ENCODE data around the gene NDUFV3.
A peak's percentile ranks its signal among the peaks of the same experiment; 100 is the strongest.
"Not testable (repeated sequence)": the region's sequence is repeated elsewhere in the genome, so short reads cannot be mapped to it uniquely, and the experiment has no call there.

Gene NDUFV3

GRCh38 chr21:42900446-42900845 lies 7.3 kb downstream of the NDUFV3 start:
- DNase-seq, result no peak

DNA sequence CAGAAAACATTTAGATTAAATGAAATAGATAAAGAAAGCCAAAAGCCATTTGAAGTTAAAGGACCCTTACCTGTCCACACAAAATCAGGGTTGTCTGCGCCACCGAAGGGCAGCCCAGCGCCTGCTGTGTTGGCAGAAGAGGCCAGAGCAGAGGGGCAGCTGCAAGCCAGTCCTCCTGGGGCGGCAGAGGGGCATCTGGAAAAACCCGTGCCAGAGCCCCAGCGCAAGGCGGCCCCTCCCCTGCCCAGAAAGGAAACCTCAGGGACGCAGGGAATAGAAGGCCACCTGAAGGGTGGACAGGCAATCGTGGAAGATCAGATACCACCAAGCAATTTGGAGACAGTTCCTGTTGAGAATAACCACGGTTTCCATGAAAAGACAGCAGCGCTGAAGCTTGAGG lies 10.7 kb downstream of the NDUFV3 start:
- DNase-seq, result no peak

DNA sequence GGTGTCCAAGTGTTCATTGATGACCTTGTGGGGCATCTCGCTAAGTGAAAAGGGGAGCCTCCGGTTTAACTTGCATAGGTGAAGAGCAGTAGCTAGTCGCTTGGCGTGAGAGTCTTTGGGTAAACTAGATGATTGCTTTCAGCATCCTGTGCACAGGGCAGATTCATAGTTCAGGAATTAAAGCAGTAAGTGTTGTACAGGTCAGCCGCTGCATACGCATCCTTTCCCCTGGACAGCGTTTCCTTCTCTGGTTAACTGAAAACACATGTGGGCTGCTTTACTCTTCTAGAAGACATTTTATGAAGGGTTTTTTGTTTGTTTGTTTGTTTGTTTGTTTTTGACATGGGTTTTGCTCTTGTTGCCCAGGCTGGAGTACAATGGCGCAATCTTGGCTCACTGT lies 12.1 kb downstream of the NDUFV3 start:
- DNase-seq, result no peak

DNA sequence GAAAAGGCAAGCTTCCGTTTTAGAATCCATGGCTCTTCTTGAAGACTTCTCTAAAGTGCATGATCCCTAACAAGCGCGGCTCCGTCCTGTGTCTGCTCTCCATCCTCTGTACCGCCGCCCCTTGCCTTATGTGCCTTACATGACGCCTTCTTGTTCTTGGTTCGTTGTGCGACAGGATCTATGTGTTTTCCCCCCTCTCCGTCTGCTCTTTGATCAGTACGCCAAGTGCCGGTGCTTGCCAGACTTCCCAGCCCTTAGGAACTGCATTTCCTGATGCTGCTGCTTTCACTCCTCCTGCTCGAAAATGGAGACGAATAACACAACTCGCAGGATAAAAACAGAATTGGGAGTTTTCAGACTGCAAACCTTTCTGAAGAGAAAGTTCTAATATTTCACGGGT lies 13.1 kb downstream of the NDUFV3 start:
- no peak for DNase-seq

DNA sequence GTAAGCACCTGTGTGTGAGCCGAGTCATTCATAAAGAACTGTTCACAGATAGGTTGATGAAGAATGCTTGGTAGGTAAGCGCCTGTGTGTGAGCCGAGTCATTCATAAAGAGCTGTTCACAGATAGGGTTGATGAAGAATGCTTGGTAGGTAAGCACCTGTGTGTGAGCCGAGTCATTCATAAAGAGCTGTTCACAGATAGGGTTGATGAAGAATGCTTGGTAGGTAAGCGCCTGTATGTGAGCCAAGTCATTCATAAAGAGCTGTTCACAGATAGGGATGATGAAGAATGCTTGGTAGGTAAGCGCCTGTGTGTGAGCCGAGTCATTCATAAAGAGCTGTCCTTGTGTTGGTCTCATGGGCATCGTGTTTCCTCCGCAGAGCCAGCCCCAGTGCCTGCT lies 15.4 kb downstream of the NDUFV3 start:
- not testable (repeated sequence) for DNase-seq

DNA sequence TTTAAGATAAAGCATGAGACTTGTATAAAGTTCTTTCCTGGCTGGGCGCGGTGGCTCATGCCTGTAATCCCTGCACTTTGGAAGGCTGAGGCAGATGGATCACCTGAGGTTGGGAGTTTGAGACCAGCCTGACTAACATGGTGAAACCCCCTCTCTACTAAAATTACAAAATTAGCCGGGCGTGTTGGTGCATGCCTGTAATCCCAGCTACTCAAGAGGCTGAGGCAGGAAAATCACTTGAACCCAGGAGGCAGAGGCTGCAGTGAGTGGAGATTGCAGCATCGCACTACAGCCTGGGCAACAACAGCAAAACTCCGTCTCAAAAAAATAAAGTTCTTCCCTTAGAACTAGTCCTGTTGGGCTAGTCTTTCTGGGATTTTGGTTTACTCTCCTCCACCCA lies 18.8 kb downstream of the NDUFV3 start:
- not testable (repeated sequence) for DNase-seq

- no peak for DNase-seq
Observed at GRCh38 chr21:42913476-42913875, 20.4 kb downstream of the NDUFV3 start.

GRCh38 chr21:42918291-42918690 lies 25.2 kb downstream of the NDUFV3 start:
- no peak for DNase-seq

DNA sequence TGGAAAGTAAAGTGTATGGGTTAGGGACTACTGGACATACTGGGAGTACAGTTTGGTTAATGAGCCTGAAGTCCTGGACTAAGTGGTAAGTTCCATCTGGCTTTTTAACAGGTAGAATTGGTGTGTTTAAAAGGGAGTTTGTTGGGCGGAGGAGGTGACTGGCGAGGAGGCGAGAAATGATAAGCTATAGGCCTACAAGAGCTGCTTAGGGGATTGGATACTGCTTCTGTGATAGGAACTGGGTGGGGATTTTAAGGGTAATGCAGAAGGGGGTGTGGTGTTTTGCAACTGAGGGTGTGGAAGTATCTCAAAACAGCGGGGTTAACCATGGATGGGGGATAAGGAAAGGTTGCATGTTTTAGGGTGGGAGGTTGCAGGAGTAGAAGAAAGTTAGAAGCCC lies 28.8 kb downstream of the NDUFV3 start:
- DNase-seq, result no peak

- DNase-seq, result no peak
Observed at GRCh38 chr21:42922918-42923317, 29.8 kb downstream of the NDUFV3 start.

GRCh38 chr21:42923553-42924432 lies 30.7 kb downstream of the NDUFV3 start:
- DNase-seq, result peak; percentile 86 to 87

DNA sequence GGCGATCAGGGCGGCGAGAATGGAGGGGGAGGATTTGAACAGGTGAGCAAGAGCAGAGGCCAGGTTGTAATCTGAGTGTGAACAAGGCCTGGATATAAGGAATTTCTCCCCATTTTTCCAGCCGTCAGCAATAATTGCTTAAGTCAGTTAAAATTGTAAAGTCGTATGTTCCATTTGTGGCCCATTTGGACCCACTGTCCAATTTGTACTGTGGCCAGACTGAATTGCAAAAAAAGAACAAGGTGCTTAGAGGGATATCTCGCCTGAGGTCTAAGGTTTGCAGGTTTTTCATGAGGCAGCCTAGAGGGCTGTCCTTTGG lies 31.3 kb downstream of the NDUFV3 start:
- DNase-seq, result no peak

GRCh38 chr21:42925114-42925926 lies 32.2 kb downstream of the NDUFV3 start, which contains the start of gene ERVH48-1:
TSS of gene ERVH48-1 (minus strand) at chr21:42925630. CDS start at chr21:42919006, 6,624 bp downstream.
- DNase-seq, result no peak

- DNase-seq, result not testable (repeated sequence)
Observed at GRCh38 chr21:42927474-42928200, 34.5 kb downstream of the NDUFV3 start.

DNA sequence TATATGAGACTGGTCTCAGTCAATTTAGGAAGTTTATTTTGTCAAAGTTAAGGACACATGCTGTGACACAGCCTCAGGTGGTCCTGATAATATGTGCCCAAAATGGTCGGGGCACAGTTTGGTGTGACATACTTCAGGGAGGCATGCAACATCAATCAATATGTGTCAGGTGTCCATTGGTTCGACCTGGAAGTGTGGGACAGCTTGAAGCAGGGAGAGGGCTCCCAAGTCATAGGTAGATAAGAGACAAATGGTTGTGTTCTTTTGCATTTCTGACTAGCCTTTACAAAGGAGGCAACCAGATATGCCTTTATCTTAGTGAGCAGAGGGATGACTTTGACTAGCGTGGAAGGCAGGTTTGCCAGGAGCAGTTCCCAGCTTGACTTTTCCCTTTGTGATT lies 36.9 kb downstream of the NDUFV3 start:
- DNase-seq, result no peak

- no peak for DNase-seq
Observed at GRCh38 chr21:42931560-42932235, 38.6 kb downstream of the NDUFV3 start.

DNA sequence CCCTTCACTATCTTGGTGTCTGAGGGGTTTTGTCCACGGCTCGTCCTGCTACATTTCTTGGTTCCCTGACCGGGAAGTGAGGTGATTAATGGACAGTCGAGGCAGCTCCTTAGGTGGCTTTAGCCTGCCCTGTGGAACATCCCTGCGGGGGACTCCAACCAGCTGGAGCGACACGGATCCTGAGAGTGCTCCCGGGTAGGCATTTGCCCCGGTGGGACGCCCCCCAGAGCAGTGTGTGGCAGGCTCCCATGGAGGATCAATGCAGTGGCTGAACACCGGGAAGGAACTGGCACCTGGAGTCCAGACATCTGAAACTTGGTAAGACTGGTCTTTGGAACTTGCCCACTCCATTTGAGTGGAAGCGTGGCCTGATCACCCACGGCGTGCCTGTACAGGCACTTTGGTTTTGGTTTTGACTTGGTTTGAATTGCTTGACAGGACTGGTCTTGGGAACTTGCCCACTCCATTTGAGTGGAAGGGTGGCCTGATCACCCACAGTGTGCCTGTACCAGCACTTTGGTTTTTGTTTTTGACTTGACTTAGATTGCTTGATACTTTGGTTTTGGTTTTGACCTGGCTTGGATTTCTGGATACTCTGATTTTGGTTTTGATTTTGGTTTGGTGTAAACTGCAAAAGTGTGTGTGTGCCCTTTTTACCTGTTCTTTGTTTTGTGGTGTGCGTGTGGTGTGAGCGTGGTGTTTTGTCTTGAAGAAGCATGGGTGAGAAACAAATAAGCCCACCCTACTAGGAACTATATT lies 39.4 kb downstream of the NDUFV3 start:
- DNase-seq, result not testable (repeated sequence)

DNA sequence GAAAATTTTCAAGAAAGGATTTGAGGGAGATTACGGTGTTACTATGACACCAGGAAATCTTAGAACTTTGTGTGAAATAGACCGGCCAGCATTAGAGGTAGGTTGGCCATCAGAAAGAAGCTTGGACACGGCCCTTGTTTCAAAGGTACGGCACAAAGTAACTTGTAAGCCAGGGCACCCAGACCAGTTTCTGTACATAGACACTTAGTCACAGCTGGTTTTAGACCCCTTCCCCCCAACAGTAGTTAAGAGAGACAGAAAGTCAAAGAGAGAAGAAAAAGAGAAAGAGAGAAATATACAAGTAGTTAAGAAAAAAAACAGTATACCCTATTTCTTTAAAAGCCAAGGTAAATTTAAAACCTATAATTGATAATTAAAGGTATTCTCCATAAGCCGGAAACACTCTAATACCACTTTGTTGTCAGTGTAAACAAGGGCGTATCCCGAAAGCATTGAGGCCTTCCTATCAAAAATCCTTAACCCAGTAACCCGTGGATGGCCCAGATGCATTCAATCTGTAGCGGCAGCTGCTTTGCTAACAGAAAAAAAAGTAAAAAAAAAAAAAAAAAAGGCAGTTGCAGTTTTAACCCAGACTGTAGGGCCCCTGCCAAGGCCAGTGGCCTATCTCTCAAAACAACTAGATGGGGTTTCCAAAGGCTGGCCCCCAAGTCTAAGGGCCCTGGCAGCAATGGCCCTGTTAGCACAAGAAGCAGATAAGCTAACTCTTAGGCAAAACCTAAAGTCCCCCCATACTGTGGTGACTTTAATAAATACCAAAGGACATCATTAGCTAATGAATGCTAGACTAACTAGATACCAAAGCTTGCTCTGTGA lies 40.2 kb downstream of the NDUFV3 start:
- not testable (repeated sequence) for DNase-seq

DNA sequence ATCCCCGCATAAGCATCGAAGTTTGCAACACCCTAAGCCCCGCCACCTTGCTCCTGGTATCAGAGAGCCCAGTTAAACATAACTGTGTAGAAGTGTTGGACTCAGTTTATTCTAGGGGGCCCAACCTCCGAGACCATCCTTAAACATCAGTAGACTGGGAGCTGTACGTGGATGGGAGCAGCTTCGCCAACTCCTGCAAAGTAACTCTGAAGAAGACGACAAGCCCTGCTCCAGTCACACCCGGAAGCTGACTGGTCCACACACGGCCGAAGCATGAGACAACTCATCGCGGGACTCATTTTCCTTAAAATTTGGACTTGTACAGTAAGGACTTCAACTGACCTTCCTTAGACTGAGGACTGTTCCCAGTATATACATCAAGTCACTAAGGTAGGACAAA lies 40.9 kb downstream of the NDUFV3 start:
- DNase-seq, result not testable (repeated sequence)

DNA sequence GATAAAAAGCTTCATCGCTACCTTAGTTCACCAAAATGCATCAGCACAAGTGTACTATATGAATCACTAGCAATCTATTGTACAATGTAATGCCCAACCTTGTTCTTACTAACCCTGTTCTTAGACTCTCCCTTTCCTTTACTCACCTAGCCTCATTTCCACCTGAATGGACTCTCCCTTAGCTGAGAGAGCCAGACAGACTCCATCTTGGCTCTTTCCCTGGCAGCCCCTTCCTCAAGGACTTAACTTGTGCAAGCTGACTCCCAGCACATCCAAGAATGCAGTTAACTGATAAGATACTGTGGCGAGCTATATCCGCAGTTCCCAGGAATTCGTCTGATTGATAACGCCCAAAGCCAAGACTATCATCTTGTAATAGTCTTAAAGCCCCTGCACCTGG lies 43.3 kb downstream of the NDUFV3 start:
- DNase-seq, result not testable (repeated sequence)

Measured in AML-193 (cell line).